Activated naive CD8-positive, alpha-beta T cell treated with anti-CD3 and anti-CD28 coated beads, Interleukin-2, amount 10 ng/mL, durations not matched to agents 7 days and 5 days (primary cell): ENCODE data around the gene APMAP. TPM values are rescaled to one million over a fixed set of nuclear protein-coding genes. Genes with fewer than 3 reads are reported as not detected.
A peak's percentile ranks its signal among the peaks of the same experiment; 100 is the strongest.

ENCODE experiments used
- ATAC-seq: fragments of 150-1000 bp; cut with Tn5 transposase; one replicate; pipeline ENCODE4 v1.10.0; 2021; ENCODE audit warnings: low read depth, moderate library complexity
- POLR2A ChIA-PET: fragments of 350-600 bp; sonication (Branson Sonifier 250); formaldehyde crosslinking; loops from one replicate; lab custom pipeline; 2021; ENCODE audit warnings: antibody characterized with exemption; lab: Charles Lee
- DNase-seq: peaks from one replicate; pipeline ENCODE4 v3.0.0; 2021
- H3K27ac Mint-ChIP-seq: one replicate; pipeline ENCODE4 v1.8.0; 2022; ENCODE audit warnings: mild to moderate bottlenecking, mixed read lengths
- H3K27me3 Mint-ChIP-seq: one replicate; pipeline ENCODE4 v1.8.0; 2022; ENCODE audit warnings: mild to moderate bottlenecking, moderate library complexity, mixed read lengths
- H3K36me3 Mint-ChIP-seq: one replicate; pipeline ENCODE4 v1.8.0; 2021; ENCODE audit warnings: mild to moderate bottlenecking, mixed read lengths
- H3K4me1 Mint-ChIP-seq: one replicate; pipeline ENCODE4 v1.8.0; 2021; ENCODE audit warnings: mixed read lengths
- H3K4me3 Mint-ChIP-seq: one replicate; pipeline ENCODE4 v1.8.0; 2022; ENCODE audit warnings: mild to moderate bottlenecking, moderate library complexity, mixed read lengths
- H3K9me3 Mint-ChIP-seq: one replicate; pipeline ENCODE4 v1.8.0; 2021; ENCODE audit warnings: mixed read lengths
- total RNA-seq, 2 experiments: library from RNA; stranded (reverse); gene quantifications; one replicate each; pipeline ENCODE4 v1.2.3, GENCODE V29; 2021

Gene APMAP
- total RNA-seq, 2 experiments from 2014 or later, result 60.7 to 64.6 TPM

DNA sequence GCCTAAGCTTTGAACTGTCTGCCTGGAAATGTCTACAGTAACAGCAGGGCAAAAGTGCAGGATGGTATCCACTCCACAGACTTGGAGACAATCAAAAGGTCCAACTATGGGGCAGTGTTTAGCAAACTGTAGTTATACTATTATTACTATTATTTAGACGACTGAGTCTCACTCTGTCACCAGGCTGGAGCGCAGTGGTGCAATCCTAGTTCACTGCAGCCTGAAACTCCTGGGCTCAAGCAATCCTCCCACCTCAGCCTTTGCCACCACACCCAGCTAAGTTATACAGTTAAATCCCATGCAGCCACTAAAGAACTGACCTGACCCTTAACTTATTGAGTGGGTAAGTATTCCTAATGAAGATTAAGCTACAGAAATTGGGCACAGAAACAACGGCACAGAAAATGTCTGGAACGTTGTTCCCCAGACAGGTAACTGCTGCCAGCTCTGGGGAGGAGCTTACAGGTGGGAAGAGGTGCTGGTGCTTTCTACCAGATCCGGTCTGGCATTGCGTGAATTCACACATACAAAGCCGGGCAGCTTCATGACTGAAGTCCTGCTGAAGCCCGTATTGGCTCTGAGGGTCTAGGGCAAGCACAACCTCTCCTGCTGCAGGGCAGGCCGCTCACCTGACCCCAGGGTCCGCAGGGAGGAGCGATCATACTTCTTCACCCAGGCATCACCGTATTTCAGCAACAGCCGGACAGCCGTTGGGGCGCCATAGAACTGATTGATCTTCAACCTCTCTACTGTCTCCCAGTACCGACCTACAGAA is 27.0 kb upstream of the APMAP start:
- Mint-ChIP-seq H3K4me3 (no peak overlapping the region), H3K36me3 (peaks cover 3% of the 10 kb centered on the region), H3K4me1 (no peaks in the 10 kb centered on the region), H3K27me3 (no peaks in the 10 kb centered on the region), H3K27ac (no peak overlapping the region), H3K9me3 (no peaks in the 10 kb centered on the region)
- ATAC-seq, result no peak
- no peak for DNase-seq
- POLR2A ChIA-PET, result no interaction called here

DNA sequence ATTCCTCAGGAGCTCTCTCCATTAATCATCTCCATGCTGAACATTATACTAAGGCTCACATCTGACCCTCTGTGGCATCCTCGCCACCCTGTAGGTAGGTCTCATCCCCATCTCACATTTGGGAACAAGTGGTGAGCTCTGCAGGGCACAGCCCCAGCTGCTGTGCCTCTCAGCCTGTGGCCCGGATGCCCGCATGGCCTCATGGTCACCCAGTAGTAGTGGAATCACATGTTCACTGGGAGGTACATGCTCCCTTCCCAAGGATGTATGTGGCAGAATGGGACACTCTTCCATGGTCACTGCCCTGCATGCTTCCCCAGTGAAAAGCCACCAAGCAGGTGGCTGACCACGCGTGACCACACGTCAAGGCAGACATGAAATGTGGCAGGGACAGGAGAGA is 26.3 kb upstream of the APMAP start:
- peaks cover 3% of the 10 kb centered on the region for H3K36me3 Mint-ChIP-seq

DNA sequence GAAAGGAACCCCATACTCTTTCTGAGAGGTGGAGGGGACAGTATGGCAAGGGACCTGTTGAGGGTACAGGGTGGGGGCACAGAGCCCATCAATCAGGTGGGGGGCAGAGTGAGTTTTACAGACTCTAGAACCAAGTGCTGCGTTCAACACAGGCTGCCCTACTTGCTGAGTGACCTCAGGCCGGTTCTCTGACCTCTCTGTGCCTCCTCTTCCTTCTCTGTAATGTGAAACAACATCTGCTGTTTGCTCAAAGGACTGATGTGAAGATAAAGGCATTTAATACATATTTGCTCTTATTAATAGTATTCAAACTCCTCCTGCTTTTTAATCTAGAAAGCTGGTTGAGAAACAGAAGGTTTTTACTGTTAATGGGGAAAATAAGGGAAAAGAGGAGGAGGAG is 25.9 kb upstream of the APMAP start:
- no peaks in the 10 kb centered on the region for H3K27me3 Mint-ChIP-seq
- ATAC-seq (no peak), DNase-seq (no peak)
- H3K27ac Mint-ChIP-seq, result peak overlapping the region; percentile 11
- no peaks in the 10 kb centered on the region for H3K4me1 Mint-ChIP-seq
- H3K9me3 Mint-ChIP-seq, result no peaks in the 10 kb centered on the region
- H3K4me3 Mint-ChIP-seq, result no peak overlapping the region
- H3K36me3 Mint-ChIP-seq, result peaks cover 3% of the 10 kb centered on the region
- POLR2A ChIA-PET, result no interaction called here

More for the DNA sequence above, 26.3 kb upstream of the APMAP start:
- ATAC-seq, result no peak
- Mint-ChIP-seq H3K27ac (peak overlapping the region; percentile 38), H3K27me3 (no peaks in the 10 kb centered on the region), H3K4me3 (no peak overlapping the region), H3K4me1 (no peaks in the 10 kb centered on the region), H3K9me3 (no peaks in the 10 kb centered on the region)
- DNase-seq, result no peak
- POLR2A ChIA-PET, result no interaction called here

DNA sequence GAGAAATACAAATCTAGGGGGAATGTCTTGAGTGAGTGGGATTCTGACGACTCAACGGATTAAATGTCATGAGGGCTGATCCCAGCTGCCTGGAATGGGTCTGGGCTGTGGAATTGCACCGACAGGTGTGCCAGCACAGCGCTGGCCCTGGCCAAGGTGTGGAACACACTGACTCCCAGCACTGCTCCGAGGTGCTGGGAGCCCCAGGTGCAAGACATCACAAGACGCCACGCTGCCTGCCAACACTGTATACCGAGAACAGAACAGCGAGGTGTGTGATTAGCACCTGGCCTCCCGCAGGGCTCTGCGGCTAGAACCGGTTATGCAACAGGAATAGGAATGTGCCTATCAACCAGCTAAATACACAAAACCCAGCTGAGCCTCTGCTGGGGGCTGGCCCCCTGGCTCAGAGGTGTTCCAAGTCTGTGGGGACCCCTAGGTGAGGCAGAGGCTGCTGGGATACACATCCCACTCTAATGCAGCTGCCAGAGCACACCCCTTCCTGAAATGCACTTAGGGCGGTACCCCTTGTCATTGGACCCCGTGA is 24.8 kb upstream of the APMAP start:
- Mint-ChIP-seq H3K27me3 (no peaks in the 10 kb centered on the region), H3K9me3 (no peaks in the 10 kb centered on the region), H3K4me3 (no peak overlapping the region), H3K36me3 (peaks cover 3% of the 10 kb centered on the region), H3K4me1 (no peaks in the 10 kb centered on the region), H3K27ac (no peak overlapping the region)
- ATAC-seq (no peak), DNase-seq (no peak)
- POLR2A ChIA-PET, result no interaction called here

DNA sequence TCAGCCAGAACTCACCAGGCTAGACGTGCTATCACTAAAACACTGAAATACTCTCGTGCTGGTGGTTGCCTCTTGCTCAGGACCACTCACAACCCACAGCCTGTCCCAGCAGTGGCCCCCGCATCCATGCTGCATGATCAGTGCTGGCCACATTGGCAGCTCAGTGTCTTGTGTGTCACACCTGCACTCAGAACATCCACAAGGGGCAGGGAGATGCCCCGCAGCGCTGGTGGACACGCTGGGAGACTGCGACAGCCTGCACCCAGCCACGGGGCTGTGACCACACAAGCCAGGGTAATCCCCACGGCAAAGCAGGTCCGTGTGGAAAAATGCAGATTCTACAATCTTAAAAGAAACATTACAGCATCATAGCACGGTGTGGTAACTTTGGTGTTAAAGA is 23.9 kb upstream of the APMAP start:
- Mint-ChIP-seq H3K36me3 (peaks cover 3% of the 10 kb centered on the region), H3K4me1 (no peaks in the 10 kb centered on the region), H3K27me3 (no peaks in the 10 kb centered on the region), H3K27ac (no peak overlapping the region), H3K9me3 (no peaks in the 10 kb centered on the region), H3K4me3 (no peak overlapping the region)
- ATAC-seq (no peak), DNase-seq (no peak)
- POLR2A ChIA-PET, result no interaction called here

DNA sequence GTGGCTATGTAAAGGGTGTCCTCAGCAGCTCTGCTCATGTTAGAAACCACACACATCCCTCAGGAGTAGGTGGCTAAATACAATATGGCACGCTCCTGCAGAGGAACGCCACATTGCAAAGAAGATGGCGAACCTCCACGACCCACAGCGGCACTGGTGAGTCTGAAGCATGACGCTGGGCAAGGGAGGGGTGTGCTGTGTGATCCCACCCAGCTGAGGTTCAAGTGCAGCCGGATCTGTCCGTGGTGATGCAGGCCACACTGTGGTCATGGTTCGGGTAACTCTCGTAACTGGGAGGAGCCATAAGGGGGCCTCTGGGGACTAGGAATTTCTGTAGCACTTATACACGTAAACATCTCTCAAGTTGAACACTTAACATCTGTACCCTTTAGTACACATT is 23.4 kb upstream of the APMAP start:
- Mint-ChIP-seq H3K27ac (no peak overlapping the region), H3K4me1 (no peaks in the 10 kb centered on the region), H3K4me3 (no peak overlapping the region), H3K27me3 (no peaks in the 10 kb centered on the region), H3K9me3 (no peaks in the 10 kb centered on the region), H3K36me3 (peaks cover 3% of the 10 kb centered on the region)
- ATAC-seq, result no peak
- POLR2A ChIA-PET, result no interaction called here
- DNase-seq, result no peak

DNA sequence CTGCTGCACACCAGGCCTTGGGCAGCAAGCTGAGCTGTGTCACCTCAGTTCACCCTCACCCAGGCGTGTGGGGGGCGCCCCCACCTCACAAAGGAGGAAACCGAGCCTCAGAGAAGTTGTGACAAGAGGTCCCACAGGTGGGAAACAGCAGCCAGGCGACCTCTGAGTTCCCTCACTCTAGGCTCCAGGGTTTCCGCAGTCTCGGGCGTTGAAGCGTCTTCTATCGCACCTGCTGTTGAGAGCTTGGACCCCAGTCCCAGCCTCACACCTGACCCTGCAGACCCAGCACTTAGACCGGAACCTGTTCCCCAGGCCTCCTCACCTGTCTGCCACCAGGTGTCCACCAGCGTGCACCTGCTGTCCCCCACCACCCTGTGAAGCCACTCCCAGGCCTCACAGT is 22.3 kb upstream of the APMAP start:
- Mint-ChIP-seq H3K27ac (no peak overlapping the region), H3K36me3 (peaks cover 1% of the 10 kb centered on the region), H3K4me3 (no peak overlapping the region), H3K27me3 (no peaks in the 10 kb centered on the region), H3K4me1 (no peaks in the 10 kb centered on the region), H3K9me3 (no peaks in the 10 kb centered on the region)
- ATAC-seq, result no peak
- peak; percentile 12 for DNase-seq
- POLR2A ChIA-PET, result no interaction called here

DNA sequence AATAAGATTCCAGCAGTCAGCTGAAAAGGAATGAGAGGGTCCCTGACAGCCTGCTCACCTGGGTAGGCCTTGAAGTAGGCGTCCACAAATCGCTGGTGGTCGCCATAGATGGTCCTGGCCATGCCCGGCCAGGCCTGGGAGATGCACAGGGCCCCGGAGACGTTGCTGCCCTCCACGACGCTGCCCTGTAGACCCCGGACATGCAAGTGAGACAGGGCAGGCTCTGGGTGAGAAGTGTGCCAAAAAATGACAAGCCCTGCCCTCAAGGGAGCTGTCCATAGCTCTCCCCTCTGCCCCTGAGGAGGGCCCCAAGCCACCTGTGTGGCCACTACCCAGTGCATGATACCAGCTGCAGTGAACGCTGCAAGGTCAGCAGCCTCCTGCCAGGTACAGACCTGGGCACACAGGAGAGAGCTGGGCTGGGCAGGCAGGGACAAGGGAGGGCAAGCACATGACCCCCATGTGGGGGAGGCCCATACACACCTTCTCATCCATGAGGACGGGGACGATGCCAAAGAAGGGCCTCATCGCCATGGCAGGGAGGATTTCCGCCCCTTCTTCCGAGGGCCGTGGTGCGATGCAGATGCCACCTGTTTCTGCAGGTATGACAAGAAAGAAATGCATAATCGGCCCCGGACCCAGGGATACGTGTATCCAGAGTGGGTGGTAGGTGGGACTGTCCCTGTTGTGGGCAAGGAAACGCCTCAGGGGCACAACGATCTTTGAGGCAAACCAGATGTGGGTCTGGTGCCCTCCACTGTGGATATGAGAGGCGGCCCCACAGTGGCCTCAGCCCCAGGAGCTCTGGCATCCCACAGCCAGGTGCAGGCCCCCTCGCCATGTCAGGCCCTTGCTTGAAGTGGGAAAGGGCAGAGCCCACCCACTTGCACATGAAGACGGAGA is 21.2 kb upstream of the APMAP start:
- no peak overlapping the region for H3K27ac Mint-ChIP-seq
- ATAC-seq (no peak), DNase-seq (peak; percentile 19)
- no peaks in the 10 kb centered on the region for H3K4me1 Mint-ChIP-seq
- no peaks in the 10 kb centered on the region for H3K27me3 Mint-ChIP-seq
- POLR2A ChIA-PET, result interaction anchor here (1.1 kb wide), 1 partner anchor 22 kb away, joined by 6 read pairs; no protein-coding TSS in a partner anchor
- no peak overlapping the region for H3K4me3 Mint-ChIP-seq
- H3K36me3 Mint-ChIP-seq, result peaks cover 1% of the 10 kb centered on the region
- H3K9me3 Mint-ChIP-seq, result no peaks in the 10 kb centered on the region

DNA sequence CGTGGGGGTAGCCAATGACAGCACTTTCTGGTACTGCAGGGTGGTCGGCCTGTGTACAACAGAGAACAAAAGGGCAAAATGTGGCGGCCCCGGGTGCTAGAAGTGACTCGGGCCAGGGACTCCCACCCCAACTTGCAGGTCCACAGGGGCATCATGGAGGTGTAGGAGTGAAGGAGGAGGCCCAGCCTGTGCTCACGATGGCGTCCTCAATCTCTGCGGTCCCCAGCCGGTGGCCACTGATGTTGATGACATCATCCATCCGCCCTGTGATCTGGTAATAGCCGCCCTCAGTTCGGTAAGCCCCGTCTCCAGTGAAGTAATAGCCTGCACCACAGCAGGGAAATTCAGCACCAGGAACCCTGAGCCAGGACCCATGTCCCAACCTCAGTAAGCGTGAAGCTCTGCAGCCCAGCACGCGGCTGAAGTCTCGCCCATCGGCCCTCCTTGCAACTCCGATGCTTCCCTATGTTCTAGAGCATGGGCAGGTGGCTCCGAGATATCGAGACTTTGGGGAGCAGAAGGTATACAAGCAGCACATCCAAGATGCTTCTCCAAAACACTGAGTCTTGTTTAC is 20.2 kb upstream of the APMAP start:
- Mint-ChIP-seq H3K9me3 (no peaks in the 10 kb centered on the region), H3K27me3 (no peaks in the 10 kb centered on the region), H3K36me3 (peaks cover 3% of the 10 kb centered on the region), H3K4me1 (no peaks in the 10 kb centered on the region), H3K27ac (no peak overlapping the region), H3K4me3 (no peak overlapping the region)
- POLR2A ChIA-PET, result no interaction called here
- DNase-seq, result peak; percentile 11
- no peak for ATAC-seq

DNA sequence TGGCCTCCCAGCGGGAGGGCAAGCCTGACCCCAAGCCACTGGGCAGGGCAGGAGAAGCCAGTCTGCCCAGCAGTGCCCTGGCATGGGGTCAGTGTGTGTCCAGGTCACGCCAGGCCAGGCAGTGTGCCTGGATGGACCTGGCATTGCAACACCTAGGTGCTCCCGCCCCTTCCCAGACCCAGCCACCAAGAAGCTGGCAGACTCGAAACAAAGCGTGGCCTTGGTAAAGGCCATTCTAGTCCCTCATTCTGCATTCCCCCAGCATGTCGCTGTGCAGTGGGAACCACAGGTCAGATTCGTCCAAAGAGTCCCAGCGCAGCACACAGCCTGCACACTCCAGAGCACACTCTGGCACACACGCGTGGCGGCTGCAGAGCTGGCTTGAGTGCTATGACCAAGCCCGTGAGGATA is 19.3 kb upstream of the APMAP start:
- DNase-seq (peak; percentile 10), ATAC-seq (no peak)
- no peak overlapping the region for H3K4me3 Mint-ChIP-seq
- H3K4me1 Mint-ChIP-seq, result no peaks in the 10 kb centered on the region
- no peaks in the 10 kb centered on the region for H3K27me3 Mint-ChIP-seq
- POLR2A ChIA-PET, result no interaction called here
- H3K9me3 Mint-ChIP-seq, result no peaks in the 10 kb centered on the region
- peaks cover 2% of the 10 kb centered on the region for H3K36me3 Mint-ChIP-seq
- H3K27ac Mint-ChIP-seq, result no peak overlapping the region

DNA sequence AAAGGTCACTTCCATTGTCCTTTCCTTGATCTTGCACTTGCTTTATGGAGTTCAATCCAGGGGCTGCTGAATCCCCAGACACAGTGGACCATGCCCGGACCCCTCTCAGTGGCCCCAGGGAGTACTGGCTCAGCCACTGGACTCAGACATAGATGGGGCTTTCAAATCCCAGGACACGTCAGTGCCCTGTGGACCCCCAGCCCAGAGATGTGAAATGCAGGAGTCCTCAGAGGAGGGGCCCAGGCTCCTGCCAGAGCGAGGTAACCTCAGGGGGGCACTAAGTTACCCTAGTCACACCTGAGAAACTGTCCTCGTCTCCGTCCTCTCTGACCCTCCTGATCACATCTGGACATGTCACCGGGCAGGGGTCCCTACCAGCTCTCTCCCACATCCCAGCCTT is 18.7 kb upstream of the APMAP start:
- no peak overlapping the region for H3K27ac Mint-ChIP-seq
- POLR2A ChIA-PET, result no interaction called here
- H3K27me3 Mint-ChIP-seq, result no peaks in the 10 kb centered on the region
- DNase-seq (peak; percentile 5), ATAC-seq (no peak)
- no peaks in the 10 kb centered on the region for H3K9me3 Mint-ChIP-seq
- H3K36me3 Mint-ChIP-seq, result peaks cover 2% of the 10 kb centered on the region
- H3K4me3 Mint-ChIP-seq, result no peak overlapping the region
- H3K4me1 Mint-ChIP-seq, result no peaks in the 10 kb centered on the region

DNA sequence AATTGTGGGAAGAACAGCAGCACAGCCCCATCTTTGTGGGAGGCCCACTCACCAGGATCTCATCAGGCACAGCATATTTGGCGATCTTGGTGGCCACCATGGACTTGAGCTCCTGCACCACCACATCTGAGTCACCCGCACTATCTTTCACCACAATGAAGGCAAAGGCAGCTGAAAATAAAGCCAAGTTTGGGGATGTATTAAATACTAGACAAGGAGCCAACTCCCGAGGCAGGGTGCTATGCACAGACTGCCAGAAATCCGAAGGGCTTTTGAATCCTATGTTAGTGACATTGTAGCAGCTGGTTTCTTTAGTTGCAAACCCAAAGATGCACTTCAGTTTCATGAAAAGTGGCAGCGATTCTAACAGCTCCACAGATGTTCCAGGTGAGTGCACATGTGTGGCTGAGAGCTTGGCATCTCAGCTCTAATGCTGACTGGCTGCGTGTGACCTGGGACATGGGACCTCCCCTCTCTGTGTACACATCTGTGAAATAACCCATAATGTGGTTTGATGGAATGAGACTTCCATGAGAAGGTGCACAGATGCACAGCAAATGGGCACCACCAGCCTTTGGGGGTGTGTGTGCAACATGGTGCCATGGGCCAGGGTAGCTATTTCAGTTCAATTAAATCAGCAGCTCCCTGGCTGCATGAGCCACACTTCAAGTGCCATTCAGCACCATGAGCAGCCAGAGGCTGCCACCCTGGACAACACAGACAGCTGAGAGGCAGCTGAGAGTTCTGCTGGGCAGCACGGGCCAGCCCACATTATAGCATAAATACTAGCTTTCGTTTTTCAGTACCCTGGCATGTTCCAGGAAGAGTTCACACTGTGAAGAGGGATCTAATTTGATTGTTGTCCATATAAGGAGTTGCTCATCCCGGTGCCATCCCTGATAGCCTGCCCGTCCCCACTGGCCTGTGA is 16.9 kb upstream of the APMAP start:
- no peak for ATAC-seq
- POLR2A ChIA-PET, result no interaction called here
- no peaks in the 10 kb centered on the region for H3K27me3 Mint-ChIP-seq
- no peak overlapping the region for H3K4me3 Mint-ChIP-seq
- H3K4me1 Mint-ChIP-seq, result no peaks in the 10 kb centered on the region
- peak; percentile 7 for DNase-seq
- no peak overlapping the region for H3K27ac Mint-ChIP-seq
- H3K36me3 Mint-ChIP-seq, result peaks cover 2% of the 10 kb centered on the region
- H3K9me3 Mint-ChIP-seq, result no peaks in the 10 kb centered on the region
